H9 (cell line): ENCODE measurements around the gene FHOD3. TPM values are rescaled to one million over a fixed set of nuclear protein-coding genes. Genes with fewer than 3 reads are reported as not detected.

Experiments
- DNase-seq: peaks from one replicate; pipeline ENCODE4 v3.0.0-alpha.2; 2017
- H2AFZ ChIP-seq: one replicate; pipeline ENCODE4 v1.6.1; 2013; ENCODE audit warnings: mild to moderate bottlenecking, low read length, control low read depth, moderate library complexity
- H2AK5ac ChIP-seq: 2 replicates; pipeline ENCODE4 v1.6.1; 2013; ENCODE audit warnings: low read length, control low read depth, mixed read lengths; ENCODE audit not compliant: insufficient read length
- H2BK120ac ChIP-seq: one replicate; pipeline ENCODE4 v1.6.1; 2013; ENCODE audit warnings: low read depth, mild to moderate bottlenecking, low read length, control low read depth, inconsistent platforms; ENCODE audit not compliant: poor library complexity, severe bottlenecking
- H2BK12ac ChIP-seq: 2 replicates; pipeline ENCODE4 v1.6.1; 2013; ENCODE audit warnings: low read length, control low read depth, mixed read lengths, low read depth; ENCODE audit not compliant: insufficient read length
- H2BK15ac ChIP-seq: 2 replicates; pipeline ENCODE4 v1.6.1; 2013; ENCODE audit warnings: low read depth, low read length, control low read depth
- H2BK20ac ChIP-seq: one replicate; pipeline ENCODE4 v1.6.1; 2013; ENCODE audit warnings: low read depth, mild to moderate bottlenecking, low read length, control low read depth, inconsistent platforms; ENCODE audit not compliant: poor library complexity, severe bottlenecking
- H2BK5ac ChIP-seq: 2 replicates; pipeline ENCODE4 v1.6.1; 2013; ENCODE audit warnings: low read length, control low read depth, mixed read lengths; ENCODE audit not compliant: insufficient read length
- H3K14ac ChIP-seq: 2 replicates; pipeline ENCODE4 v1.6.1; 2013; ENCODE audit warnings: low read length, control low read depth; ENCODE audit not compliant: insufficient read depth
- H3K18ac ChIP-seq: 2 replicates; pipeline ENCODE4 v1.6.1; 2013; ENCODE audit warnings: low read depth, mild to moderate bottlenecking, mixed read lengths, low read length, control low read depth; ENCODE audit not compliant: insufficient read length
- H3K23ac ChIP-seq: 2 replicates; pipeline ENCODE4 v1.6.1; 2013; ENCODE audit warnings: low read length, control low read depth, mixed read lengths, low read depth; ENCODE audit not compliant: insufficient read length
- H3K23me2 ChIP-seq: 2 replicates; pipeline ENCODE4 v1.6.1; 2013; ENCODE audit warnings: low read depth, mild to moderate bottlenecking, mixed read lengths, low read length, control low read depth; ENCODE audit not compliant: insufficient read length, poor library complexity, severe bottlenecking
- H3K27ac ChIP-seq: 2 replicates; pipeline ENCODE4 v1.5.1; 2013; ENCODE audit warnings: low read length, control low read depth, mixed read lengths, low read depth; ENCODE audit not compliant: insufficient read length
- H3K27me3 ChIP-seq: 2 replicates; pipeline ENCODE4 v1.6.1; 2013; ENCODE audit warnings: low read length, control low read depth, inconsistent platforms; ENCODE audit not compliant: insufficient read depth
- H3K4ac ChIP-seq: 2 replicates; pipeline ENCODE4 v1.6.1; 2013; ENCODE audit warnings: low read depth, mild to moderate bottlenecking, control low read depth, inconsistent platforms, low read length, moderate library complexity
- H3K4me1 ChIP-seq: 2 replicates; pipeline ENCODE4 v1.6.1; 2013; ENCODE audit warnings: low read length, control low read depth, inconsistent platforms; ENCODE audit not compliant: insufficient read depth
- H3K4me2 ChIP-seq: 2 replicates; pipeline ENCODE4 v1.6.1; 2013; ENCODE audit warnings: low read length, control low read depth, mixed read lengths; ENCODE audit not compliant: insufficient read length, insufficient read depth
- H3K56ac ChIP-seq: 2 replicates; pipeline ENCODE4 v1.6.1; 2013; ENCODE audit warnings: low read depth, mild to moderate bottlenecking, mixed read lengths, low read length, control low read depth; ENCODE audit not compliant: insufficient read length
- H3K79me1 ChIP-seq: 2 replicates; pipeline ENCODE4 v1.6.1; 2013; ENCODE audit warnings: low read depth, mild to moderate bottlenecking, moderate library complexity, low read length, control low read depth, inconsistent platforms; ENCODE audit not compliant: insufficient read depth, poor library complexity, severe bottlenecking
- H3K79me2 ChIP-seq: 2 replicates; pipeline ENCODE4 v1.6.1; 2013; ENCODE audit warnings: low read length, control low read depth, inconsistent platforms; ENCODE audit not compliant: insufficient read depth
- H3K9ac ChIP-seq: 2 replicates; pipeline ENCODE4 v1.6.1; 2013; ENCODE audit warnings: low read length, control low read depth, mixed read lengths; ENCODE audit not compliant: insufficient read length; ENCODE audit errors: extremely low read depth
- H3K9me3 ChIP-seq: one replicate; pipeline ENCODE4 v1.6.1; 2013; ENCODE audit warnings: low read depth, low read length, inconsistent platforms; ENCODE audit not compliant: control insufficient read depth
- H3T11ph ChIP-seq: one replicate; pipeline ENCODE4 v1.6.1; 2013; ENCODE audit warnings: mild to moderate bottlenecking, low read length, control low read depth, inconsistent platforms
- H4K20me1 ChIP-seq: one replicate; pipeline ENCODE4 v1.6.1; 2013; ENCODE audit not compliant: control insufficient read depth, insufficient read length, insufficient read depth
- H4K5ac ChIP-seq: 2 replicates; pipeline ENCODE4 v1.6.1; 2013; ENCODE audit warnings: low read depth, mild to moderate bottlenecking, mixed read lengths, low read length, control low read depth; ENCODE audit not compliant: insufficient read length
- H4K8ac ChIP-seq: replicated peaks from 2 replicates; pipeline ENCODE4 v1.6.1; 2013; ENCODE audit warnings: low read length, control low read depth, mixed read lengths, low read depth; ENCODE audit not compliant: insufficient read length
- H4K91ac ChIP-seq: 2 replicates; pipeline ENCODE4 v1.6.1; 2013; ENCODE audit warnings: low read depth, mild to moderate bottlenecking, moderate library complexity, mixed read lengths, low read length, control low read depth; ENCODE audit not compliant: insufficient read length
- H3K27ac Mint-ChIP-seq, 3 experiments: 2 replicates in 2 of 3; 3 replicates in 1 of 3; pipeline ENCODE4 v1.8.0; 2020 to 2021; ENCODE audit warnings: mixed read lengths in 3 of 3, mild to moderate bottlenecking in 1 of 3, moderate library complexity in 1 of 3
- H3K27me3 Mint-ChIP-seq: 2 replicates; pipeline ENCODE4 v1.8.0; 2021; ENCODE audit warnings: low read depth, mild to moderate bottlenecking, moderate library complexity, mixed read lengths
- H3K36me3 Mint-ChIP-seq, 3 experiments: 2 replicates in 2 of 3; 3 replicates in 1 of 3; pipeline ENCODE4 v1.8.0; 2020 to 2021; ENCODE audit warnings: low read depth in 3 of 3, mixed read lengths in 3 of 3; ENCODE audit not compliant: insufficient read depth in 1 of 3
- H3K4me1 Mint-ChIP-seq, 2 experiments: 2 replicates each; pipeline ENCODE4 v1.8.0; 2020; ENCODE audit warnings: mixed read lengths in 2 of 2
- H3K4me3 Mint-ChIP-seq, 2 experiments: 2 replicates in 1 of 2; 3 replicates in 1 of 2; pipeline ENCODE4 v1.8.0; 2020 to 2021; ENCODE audit warnings: mild to moderate bottlenecking in 2 of 2, mixed read lengths in 2 of 2, moderate library complexity in 1 of 2
- H3K9me3 Mint-ChIP-seq, 2 experiments: 2 replicates in 1 of 2; 3 replicates in 1 of 2; pipeline ENCODE4 v1.8.0; 2020; ENCODE audit warnings: mild to moderate bottlenecking in 2 of 2, mixed read lengths in 2 of 2, moderate library complexity in 1 of 2
- CTCF ChIP-seq: fragments of 200-600 bp; sonication (generic); conservative IDR thresholded peaks from 3 replicates; pipeline ENCODE4 v1.8.0; 2021; ENCODE audit warnings: antibody characterized with exemption, mild to moderate bottlenecking
- WGBS: extraction: QIAGEN DNeasy Blood & Tissue Kit; methylation state at CpG from one replicate; pipeline ENCODE4 v1.1.7; 2013; ENCODE audit warnings: missing lambda C conversion rate, low lambda C conversion rate, mixed read lengths; ENCODE audit not compliant: insufficient read length; ENCODE audit errors: extremely low coverage; 5-methylcytosine and 5-hydroxymethylcytosine counted together
- total RNA-seq: library from RNA; stranded (reverse); gene quantifications from 2 replicates; pipeline ENCODE4 v1.2.1, GENCODE V29; 2021

FHOD3 gene
- total RNA-seq, 1 experiment from 2014 or later: 8.0 TPM

- Histone ChIP-seq H4K91ac (no peak overlapping the region), H3K56ac (no peak overlapping the region), H4K5ac (no peak overlapping the region), H3K79me2 (no peaks in the 10 kb centered on the region), H3K79me1 (no peaks in the 10 kb centered on the region), H2BK12ac (no peak overlapping the region), H3K9me3 (no peaks in the 10 kb centered on the region), H4K8ac (no peak overlapping the region), H2BK15ac (no peak overlapping the region), H2AK5ac (no peak overlapping the region), H3K23ac (no peak overlapping the region), H2BK20ac (no peak overlapping the region), H3K4me1 (no peaks in the 10 kb centered on the region), H2BK120ac (no peak overlapping the region), H2BK5ac (no peak overlapping the region), H3K14ac (no peak overlapping the region), H3K4me2 (no peak overlapping the region), H3K27me3 (no peaks in the 10 kb centered on the region), H4K20me1 (no peaks in the 10 kb centered on the region), H3K18ac (no peak overlapping the region), H3T11ph (no peak overlapping the region), H3K27ac (no peak overlapping the region), H3K9ac (no peak overlapping the region), H3K23me2 (no peaks in the 10 kb centered on the region), H3K4ac (no peak overlapping the region), H2AFZ (no peak overlapping the region)
- Mint-ChIP-seq H3K27me3 (no peaks in the 10 kb centered on the region), H3K4me3 (no peak overlapping the region), H3K4me1 (peaks cover 0 to 2% of the 10 kb centered on the region in 2 experiments; a peak in 1 of 4 replicates), H3K27ac (no peak overlapping the region), H3K9me3 (no peaks in the 10 kb centered on the region), H3K36me3 (peaks cover 25 to 76% (median 54%) of the 10 kb centered on the region in 3 experiments; a peak in 6 of 7 replicates)
- no peak for DNase-seq
- WGBS: no CpG with 5 or more reads among the region's 4 CpGs
- no peak for TF ChIP-seq CTCF
Measured at GRCh38 chr18:36792634-36793283, 495.2 kb downstream of the FHOD3 start.
